ENCODE measurements around the gene TUBD1. TPM values are rescaled to one million over a fixed set of nuclear protein-coding genes. Genes with fewer than 3 reads are reported as not detected.
A peak's percentile ranks its signal among the peaks of the same experiment; 100 is the strongest.
"Not testable (repeated sequence)": the region's sequence is repeated elsewhere in the genome, so short reads cannot be mapped to it uniquely, and the experiment has no call there.

TUBD1 gene
- total and polyA plus RNA-seq, 2 donors = 10.7 to 16.6 TPM

DNA sequence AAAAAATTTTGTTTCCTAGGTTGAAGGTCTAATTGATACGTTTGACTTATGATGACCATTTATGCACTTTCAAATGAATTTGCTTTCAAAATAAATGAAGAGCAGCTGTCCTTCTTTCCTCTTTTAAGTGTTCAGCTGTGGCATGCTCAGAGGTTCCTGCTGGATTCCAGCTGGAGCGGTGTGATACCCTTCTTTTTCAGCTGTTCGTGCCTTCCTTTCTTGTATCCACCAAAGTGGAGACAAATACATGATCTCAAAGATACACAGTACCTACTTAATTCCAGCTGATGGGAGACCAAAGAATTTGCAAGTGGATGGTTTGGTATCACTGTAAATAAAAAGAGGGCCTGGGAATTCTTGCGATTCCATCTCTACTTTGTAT, 50.9 kb downstream of the TUBD1 start:
- not testable (repeated sequence) for H3K4me3 ChIP-seq (ENCODE audit: low read length in 2 of 2); H3K9me3 ChIP-seq (ENCODE audit: control insufficient read depth in 2 of 2, insufficient read depth in 1 of 2, low read length in 1 of 2); H3K27me3 ChIP-seq (ENCODE audit: control insufficient read depth in 2 of 2, insufficient read depth in 1 of 2, low read length in 1 of 2); DNase-seq (ENCODE audit: low read depth in 6 of 9, low spot score in 9 of 9)
- H3K27ac ChIP-seq (ENCODE audit: low read depth in 1 of 2, low read length in 1 of 2) = peak overlapping the region in 1 of 2 donors; percentile 15
- peaks cover 0 to 17% of the 10 kb centered on the region in 2 donors for H3K4me1 ChIP-seq (ENCODE audit: control insufficient read depth in 2 of 2, insufficient read depth in 2 of 2, low read length in 2 of 2)
- 93% methylated on average over 4 of the region's 4 CpGs for WGBS
- H3K36me3 ChIP-seq (ENCODE audit: control insufficient read depth in 2 of 2, insufficient read depth in 2 of 2, low read length in 1 of 2) = peaks cover 14 to 15% of the 10 kb centered on the region in 2 donors

DNA sequence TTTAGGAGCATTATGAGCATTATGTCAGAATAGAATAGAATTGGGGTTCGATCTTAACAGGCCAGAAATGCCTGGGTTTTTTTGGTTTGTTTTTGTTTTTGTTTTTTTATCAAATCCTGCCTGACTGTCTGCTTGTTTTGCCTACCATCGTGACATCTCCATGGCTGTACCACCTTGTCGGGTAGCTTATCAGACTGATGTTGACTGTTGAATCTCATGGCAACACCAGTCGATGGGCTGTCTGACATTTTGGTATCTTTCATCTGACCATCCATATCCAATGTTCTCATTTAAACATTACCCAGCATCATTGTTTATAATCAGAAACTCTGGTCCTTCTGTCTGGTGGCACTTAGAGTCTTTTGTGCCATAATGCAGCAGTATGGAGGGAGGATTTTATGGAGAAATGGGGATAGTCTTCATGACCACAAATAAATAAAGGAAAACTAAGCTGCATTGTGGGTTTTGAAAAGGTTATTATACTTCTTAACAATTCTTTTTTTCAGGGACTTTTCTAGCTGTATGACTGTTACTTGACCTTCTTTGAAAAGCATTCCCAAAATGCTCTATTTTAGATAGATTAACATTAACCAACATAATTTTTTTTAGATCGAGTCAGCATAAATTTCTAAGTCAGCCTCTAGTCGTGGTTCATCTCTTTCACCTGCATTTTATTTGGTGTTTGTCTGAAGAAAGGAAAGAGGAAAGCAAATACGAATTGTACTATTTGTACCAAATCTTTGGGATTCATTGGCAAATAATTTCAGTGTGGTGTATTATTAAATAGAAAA, 51.5 kb downstream of the TUBD1 start:
- H3K27ac ChIP-seq (ENCODE audit: low read depth in 1 of 2, low read length in 1 of 2) = peak overlapping the region; percentile 41 to 42
- peaks cover 14 to 15% of the 10 kb centered on the region in 2 donors for H3K36me3 ChIP-seq (ENCODE audit: control insufficient read depth in 2 of 2, insufficient read depth in 2 of 2, low read length in 1 of 2)
- H3K4me1 ChIP-seq (ENCODE audit: control insufficient read depth in 2 of 2, insufficient read depth in 2 of 2, low read length in 2 of 2) = peaks cover 0 to 11% of the 10 kb centered on the region in 2 donors
- not testable (repeated sequence) for H3K9me3 ChIP-seq (ENCODE audit: control insufficient read depth in 2 of 2, insufficient read depth in 1 of 2, low read length in 1 of 2); H3K27me3 ChIP-seq (ENCODE audit: control insufficient read depth in 2 of 2, insufficient read depth in 1 of 2, low read length in 1 of 2); DNase-seq (ENCODE audit: low read depth in 6 of 9, low spot score in 9 of 9)
- 86% methylated on average over 7 of the region's 7 CpGs for WGBS
- peak overlapping the region in 1 of 2 donors; percentile 41 for H3K4me3 ChIP-seq (ENCODE audit: low read length in 2 of 2)

DNA sequence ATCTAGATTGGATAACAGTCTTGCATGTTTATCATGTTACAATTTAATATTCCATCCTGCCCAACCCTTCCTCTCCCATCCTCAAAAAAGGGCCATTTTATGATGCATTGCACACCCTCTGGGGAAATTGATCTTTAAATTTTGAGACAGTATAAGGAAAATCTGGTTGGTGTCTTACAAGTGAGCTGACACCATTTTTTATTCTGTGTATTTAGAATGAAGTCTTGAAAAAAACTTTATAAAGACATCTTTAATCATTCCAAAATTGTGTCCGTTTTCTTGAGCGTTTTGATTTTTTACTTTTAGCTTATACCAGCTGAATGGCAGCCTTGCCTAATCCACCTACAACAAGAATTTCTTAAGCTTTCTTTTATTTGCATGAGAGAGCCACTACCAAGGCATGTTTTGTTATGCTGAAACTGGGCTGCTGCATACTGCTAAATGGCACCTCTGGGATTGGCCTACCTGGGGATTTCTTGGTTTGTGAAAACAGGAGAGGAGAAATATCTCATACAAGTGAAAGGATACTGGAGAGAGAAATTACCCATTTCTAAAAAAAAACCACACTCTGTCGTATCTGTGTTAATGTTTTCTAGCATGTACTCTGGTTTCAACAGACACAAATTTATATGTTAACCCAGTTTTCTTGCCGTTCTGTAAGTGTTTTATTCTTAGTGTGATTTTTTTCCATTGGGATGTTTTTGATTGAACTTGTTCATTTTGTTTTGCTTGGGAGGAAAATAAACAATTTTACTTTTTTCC, 52.2 kb downstream of the TUBD1 start:
- Histone ChIP-seq H3K4me1 (ENCODE audit: control insufficient read depth in 2 of 2, insufficient read depth in 2 of 2, low read length in 2 of 2) (peaks cover 0 to 5% of the 10 kb centered on the region in 2 donors), H3K4me3 (ENCODE audit: low read length in 2 of 2) (peak overlapping the region; percentile 41 to 45), H3K27me3 (ENCODE audit: control insufficient read depth in 2 of 2, insufficient read depth in 1 of 2, low read length in 1 of 2) (no peaks in the 10 kb centered on the region), H3K36me3 (ENCODE audit: control insufficient read depth in 2 of 2, insufficient read depth in 2 of 2, low read length in 1 of 2) (peaks cover 14 to 15% of the 10 kb centered on the region in 2 donors), H3K27ac (ENCODE audit: low read depth in 1 of 2, low read length in 1 of 2) (peak overlapping the region; percentile 41 to 60), H3K9me3 (ENCODE audit: control insufficient read depth in 2 of 2, insufficient read depth in 1 of 2, low read length in 1 of 2) (no peaks in the 10 kb centered on the region)
- DNase-seq (ENCODE audit: low read depth in 6 of 9, low spot score in 9 of 9) = no peak
- WGBS = 92% methylated on average over 4 of the region's 4 CpGs

DNA sequence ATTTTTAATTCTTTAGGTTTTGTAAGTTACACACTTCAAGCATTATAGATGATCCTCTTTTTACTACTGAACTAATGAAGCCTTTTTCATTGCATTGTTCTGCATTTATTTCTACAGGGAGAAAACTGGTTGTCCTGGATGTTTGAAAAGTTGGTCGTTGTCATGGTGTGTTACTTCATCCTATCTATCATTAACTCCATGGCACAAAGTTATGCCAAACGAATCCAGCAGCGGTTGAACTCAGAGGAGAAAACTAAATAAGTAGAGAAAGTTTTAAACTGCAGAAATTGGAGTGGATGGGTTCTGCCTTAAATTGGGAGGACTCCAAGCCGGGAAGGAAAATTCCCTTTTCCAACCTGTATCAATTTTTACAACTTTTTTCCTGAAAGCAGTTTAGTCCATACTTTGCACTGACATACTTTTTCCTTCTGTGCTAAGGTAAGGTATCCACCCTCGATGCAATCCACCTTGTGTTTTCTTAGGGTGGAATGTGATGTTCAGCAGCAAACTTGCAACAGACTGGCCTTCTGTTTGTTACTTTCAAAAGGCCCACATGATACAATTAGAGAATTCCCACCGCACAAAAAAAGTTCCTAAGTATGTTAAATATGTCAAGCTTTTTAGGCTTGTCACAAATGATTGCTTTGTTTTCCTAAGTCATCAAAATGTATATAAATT, 53.0 kb downstream of the TUBD1 start:
- peaks cover 0 to 2% of the 10 kb centered on the region in 2 donors for H3K4me1 ChIP-seq (ENCODE audit: control insufficient read depth in 2 of 2, insufficient read depth in 2 of 2, low read length in 2 of 2)
- WGBS = 89% methylated on average over 6 of the region's 6 CpGs
- H3K27me3 ChIP-seq (ENCODE audit: control insufficient read depth in 2 of 2, insufficient read depth in 1 of 2, low read length in 1 of 2) = no peaks in the 10 kb centered on the region

DNA sequence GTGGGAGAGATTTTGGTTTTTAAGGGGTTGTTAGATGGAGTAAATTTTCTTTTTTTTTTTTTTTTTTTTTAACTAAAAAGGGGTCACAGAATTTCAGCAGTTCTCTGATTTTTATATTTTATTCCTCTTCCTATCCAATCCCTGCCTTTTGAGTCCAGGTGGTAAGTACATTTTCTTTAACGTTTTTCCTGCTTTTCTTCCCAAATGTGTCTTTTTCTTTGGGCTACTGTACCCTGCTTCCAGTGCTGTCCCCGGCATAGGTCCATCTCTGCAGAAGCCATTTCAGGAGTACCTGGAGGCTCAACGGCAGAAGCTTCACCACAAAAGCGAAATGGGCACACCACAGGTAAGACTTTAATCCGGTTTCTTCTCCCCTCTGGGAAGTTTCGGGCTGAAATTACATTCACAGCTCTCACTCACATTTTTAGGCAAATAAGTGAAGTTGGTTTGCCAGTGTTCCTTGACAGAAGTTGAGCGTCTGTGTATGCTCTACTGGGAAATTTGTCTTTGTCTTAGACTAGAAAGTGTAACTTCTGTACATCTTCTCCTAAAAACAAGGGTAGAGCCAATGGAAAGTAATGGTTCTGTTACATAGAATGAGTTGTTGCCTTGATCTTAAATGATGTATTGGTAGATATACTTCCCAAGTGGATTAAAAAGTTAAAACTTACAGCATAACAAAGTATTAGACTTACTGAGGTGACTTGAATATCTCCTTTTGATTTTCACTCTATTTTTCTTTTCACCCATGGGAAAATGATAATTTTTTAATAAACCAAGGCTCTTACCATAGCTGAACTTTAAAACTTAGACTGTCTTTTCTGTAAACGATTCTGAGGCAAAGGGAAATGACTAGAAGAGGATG, 54.5 kb downstream of the TUBD1 start:
- peak overlapping the region; percentile 79 to 90 for H3K27ac ChIP-seq (ENCODE audit: low read depth in 1 of 2, low read length in 1 of 2)
- H3K27me3 ChIP-seq (ENCODE audit: control insufficient read depth in 2 of 2, insufficient read depth in 1 of 2, low read length in 1 of 2) = no peaks in the 10 kb centered on the region
- H3K9me3 ChIP-seq (ENCODE audit: control insufficient read depth in 2 of 2, insufficient read depth in 1 of 2, low read length in 1 of 2) = no peaks in the 10 kb centered on the region
- no peak for DNase-seq (ENCODE audit: low read depth in 6 of 9, low spot score in 9 of 9)
- peaks cover 14 to 15% of the 10 kb centered on the region in 2 donors for H3K36me3 ChIP-seq (ENCODE audit: control insufficient read depth in 2 of 2, insufficient read depth in 2 of 2, low read length in 1 of 2)
- peaks cover 0 to 2% of the 10 kb centered on the region in 2 donors for H3K4me1 ChIP-seq (ENCODE audit: control insufficient read depth in 2 of 2, insufficient read depth in 2 of 2, low read length in 2 of 2)
- peak overlapping the region; percentile 41 to 45 for H3K4me3 ChIP-seq (ENCODE audit: low read length in 2 of 2)
- WGBS = 52% methylated on average over 8 of the region's 8 CpGs

More for the DNA sequence above, 53.0 kb downstream of the TUBD1 start:
- no peak for DNase-seq (ENCODE audit: low read depth in 6 of 9, low spot score in 9 of 9)
- Histone ChIP-seq H3K36me3 (ENCODE audit: control insufficient read depth in 2 of 2, insufficient read depth in 2 of 2, low read length in 1 of 2) (peaks cover 14 to 15% of the 10 kb centered on the region in 2 donors), H3K4me3 (ENCODE audit: low read length in 2 of 2) (peak overlapping the region; percentile 41 to 45), H3K27ac (ENCODE audit: low read depth in 1 of 2, low read length in 1 of 2) (peak overlapping the region; percentile 78 to 90), H3K9me3 (ENCODE audit: control insufficient read depth in 2 of 2, insufficient read depth in 1 of 2, low read length in 1 of 2) (no peaks in the 10 kb centered on the region)

DNA sequence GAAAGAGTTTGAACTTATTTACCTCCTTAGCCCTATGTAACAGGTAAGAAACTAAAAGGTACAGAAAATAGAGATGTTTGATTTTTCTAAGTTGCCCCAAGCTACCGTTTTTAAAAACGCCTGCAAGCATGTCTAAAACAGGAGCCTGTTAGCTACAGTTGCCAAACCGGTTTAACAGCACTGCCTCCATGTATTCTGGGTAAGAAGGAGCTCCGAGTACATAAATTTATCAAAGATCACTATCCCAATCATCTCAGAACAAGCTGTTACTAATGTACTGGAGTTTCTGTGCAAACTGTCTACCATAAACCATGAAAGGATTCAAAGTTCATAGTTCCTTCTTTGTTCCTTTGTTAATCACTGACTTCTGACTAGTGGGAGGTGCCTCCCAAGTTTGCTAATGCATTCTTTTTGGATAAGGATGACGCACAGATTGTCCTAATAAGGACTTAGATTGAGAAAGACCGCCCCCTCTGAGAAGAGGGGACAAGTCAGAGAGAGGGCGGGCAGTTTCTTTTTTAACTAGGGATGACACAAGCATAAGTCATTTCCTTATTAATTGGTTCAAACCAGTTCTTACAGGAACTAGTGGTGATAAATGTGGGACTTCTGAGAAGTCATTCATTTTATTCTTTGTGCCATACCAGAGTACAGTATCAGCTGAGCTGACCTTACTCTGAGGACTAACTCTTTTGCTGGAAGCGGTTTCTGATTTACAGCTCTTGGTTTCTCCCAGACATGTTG, 55.3 kb downstream of the TUBD1 start:
- peak overlapping the region; percentile 68 to 90 for H3K27ac ChIP-seq (ENCODE audit: low read depth in 1 of 2, low read length in 1 of 2)
- H3K4me1 ChIP-seq (ENCODE audit: control insufficient read depth in 2 of 2, insufficient read depth in 2 of 2, low read length in 2 of 2) = peaks cover 0 to 2% of the 10 kb centered on the region in 2 donors
- H3K4me3 ChIP-seq (ENCODE audit: low read length in 2 of 2) = peak overlapping the region; percentile 33 to 45
- H3K27me3 ChIP-seq (ENCODE audit: control insufficient read depth in 2 of 2, insufficient read depth in 1 of 2, low read length in 1 of 2) = no peaks in the 10 kb centered on the region
- WGBS = 19% methylated on average over 8 of the region's 8 CpGs
- peaks cover 12 to 14% of the 10 kb centered on the region in 2 donors for H3K36me3 ChIP-seq (ENCODE audit: control insufficient read depth in 2 of 2, insufficient read depth in 2 of 2, low read length in 1 of 2)
- DNase-seq (ENCODE audit: low read depth in 6 of 9, low spot score in 9 of 9) = peak in 7 of 9 donors; percentile 36 to 81 (median 49)
- H3K9me3 ChIP-seq (ENCODE audit: control insufficient read depth in 2 of 2, insufficient read depth in 1 of 2, low read length in 1 of 2) = no peaks in the 10 kb centered on the region

DNA sequence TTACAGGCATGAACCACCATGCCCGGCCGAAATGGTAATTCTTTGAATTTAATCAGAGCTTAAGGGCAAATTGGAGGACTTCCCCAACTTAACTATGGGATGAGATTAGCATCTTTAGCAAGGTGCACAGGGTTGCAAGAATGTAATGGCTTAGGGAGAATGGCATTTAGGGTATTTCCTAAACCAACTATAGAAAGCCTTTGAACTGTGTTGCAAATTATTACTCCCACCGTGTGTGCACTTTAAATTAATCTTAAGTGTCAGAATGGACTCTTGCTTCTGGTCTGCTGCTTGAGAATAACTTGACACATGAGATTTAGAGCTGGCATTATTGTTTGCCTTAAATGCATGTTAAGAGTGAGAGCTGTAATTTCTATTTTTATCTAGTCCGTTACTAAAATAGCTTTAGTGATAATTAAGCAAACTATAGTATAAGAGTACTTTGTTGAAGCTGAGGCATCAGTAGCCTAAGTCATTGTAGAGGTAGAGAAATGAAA, 59.8 kb downstream of the TUBD1 start:
- 85% methylated on average over 4 of the region's 4 CpGs for WGBS
- Histone ChIP-seq H3K4me1 (ENCODE audit: control insufficient read depth in 2 of 2, insufficient read depth in 2 of 2, low read length in 2 of 2) (peaks cover 0 to 7% of the 10 kb centered on the region in 2 donors), H3K36me3 (ENCODE audit: control insufficient read depth in 2 of 2, insufficient read depth in 2 of 2, low read length in 1 of 2) (no peaks in the 10 kb centered on the region), H3K27ac (ENCODE audit: low read depth in 1 of 2, low read length in 1 of 2) (no peak overlapping the region), H3K27me3 (ENCODE audit: control insufficient read depth in 2 of 2, insufficient read depth in 1 of 2, low read length in 1 of 2) (no peaks in the 10 kb centered on the region), H3K4me3 (ENCODE audit: low read length in 2 of 2) (no peak overlapping the region), H3K9me3 (ENCODE audit: control insufficient read depth in 2 of 2, insufficient read depth in 1 of 2, low read length in 1 of 2) (no peaks in the 10 kb centered on the region)
- no peak for DNase-seq (ENCODE audit: low read depth in 6 of 9, low spot score in 9 of 9)
